A549 (cell line): ENCODE measurements around the gene OXLD1. TPM values are rescaled to one million over a fixed set of nuclear protein-coding genes. Genes with fewer than 3 reads are reported as not detected.

Experiments
- ATAC-seq, 2 experiments: fragments of 200-7000 bp in 1 of 2; fragments of >200 bp in 1 of 2; cut with Nextera tagmentation in 1 of 2; cut with Tn5 transposase in 1 of 2; 3 replicates each; pipeline versions ENCODE4 v1.8.0 to v1.9.1; 2018 to 2020; ENCODE audit warnings: mild to moderate bottlenecking in 1 of 2, moderate library complexity in 1 of 2
- CTCF ChIA-PET: fragments of 300-600 bp; sonication (Branson Sonifier 250); formaldehyde crosslinking; extraction: SDS; loops from one replicate; lab custom pipeline; 2021; ENCODE audit warnings: antibody characterized with exemption, inconsistent platforms; lab: Yijun Ruan, JAX
- POLR2A ChIA-PET: fragments of 350-600 bp; formaldehyde crosslinking; extraction: SDS; loops from one replicate; lab custom pipeline; 2021; ENCODE audit warnings: antibody characterized with exemption, inconsistent platforms; lab: Yijun Ruan, JAX
- DNase-seq, 2 experiments: peaks; one replicate each; pipeline versions ENCODE4 v3.0.0 to v3.0.0-alpha.2; 2011 to 2016; ENCODE audit warnings: low read depth in 1 of 2, low spot score in 1 of 2
- FAIRE-seq: peaks from 2 replicates; lab custom pipeline; 2011; peaks lifted over from hg19 to GRCh38; lab: Jason Lieb, UNC
- H3K27ac ChIP-seq, 2 experiments: fragments of >200 bp; sonication (Bioruptor Twin); formaldehyde crosslinking; 3 replicates each; pipeline ENCODE4 v1.5.1; 2016 to 2017
- H3K4me1 ChIP-seq: fragments of >200 bp; sonication (Bioruptor Twin); formaldehyde crosslinking; 3 replicates; pipeline ENCODE4 v1.6.1; 2016
- H3K4me2 ChIP-seq: fragments of >200 bp; sonication (Bioruptor Twin); formaldehyde crosslinking; 3 replicates; pipeline ENCODE4 v1.6.1; 2016
- H3K4me3 ChIP-seq: fragments of >200 bp; sonication (Bioruptor Twin); formaldehyde crosslinking; 3 replicates; pipeline ENCODE4 v1.5.1; 2016
- H3K9me3 ChIP-seq: fragments of >200 bp; sonication (Bioruptor Twin); formaldehyde crosslinking; 3 replicates; pipeline ENCODE4 v1.6.1; 2016
- CBX2 ChIP-seq: fragments of 200-600 bp; sonication (generic); IDR thresholded peaks from 2 replicates; pipeline ENCODE4 v1.6.1; 2016; ENCODE audit warnings: low read depth, mild to moderate bottlenecking, borderline replicate concordance
- CBX8 ChIP-seq: fragments of 200-600 bp; sonication (generic); IDR thresholded peaks from 2 replicates; pipeline ENCODE4 v1.6.1; 2016
- CHD2 ChIP-seq: fragments of 150-350 bp; IDR thresholded peaks from 2 replicates; pipeline ENCODE4 v1.6.1; 2014; ENCODE audit warnings: low read length; ENCODE audit not compliant: partially characterized antibody
- ELK1 ChIP-seq: fragments of 150-350 bp; IDR thresholded peaks from 2 replicates; pipeline ENCODE4 v1.6.1; 2014; ENCODE audit warnings: low read depth, mild to moderate bottlenecking, low read length
- EP300 ChIP-seq, 2 experiments: fragments of >200 bp; sonication (Bioruptor Twin); formaldehyde crosslinking; IDR thresholded peaks; 2 replicates in 1 of 2; 3 replicates in 1 of 2; pipeline ENCODE4 v1.6.1; 2016 to 2017
- HEYL ChIP-seq: fragments of 250-450 bp; sonication (Bioruptor Pico); IDR thresholded peaks from 2 replicates; pipeline ENCODE4 v1.8.0; 2021; ENCODE audit warnings: mild to moderate bottlenecking, moderate library complexity
- HMGXB4 ChIP-seq: fragments of 250-450 bp; sonication (Bioruptor Pico); IDR thresholded peaks from 2 replicates; pipeline ENCODE4 v1.5.0; 2021; ENCODE audit warnings: mild to moderate bottlenecking, moderate library complexity, borderline replicate concordance
- HOXA7 ChIP-seq: fragments of 250-450 bp; sonication (Bioruptor Pico); IDR thresholded peaks from 2 replicates; pipeline ENCODE4 v1.5.0; 2020; ENCODE audit warnings: mild to moderate bottlenecking, moderate library complexity
- JUN ChIP-seq, 2 experiments: fragments of >200 bp; sonication (Bioruptor Twin); formaldehyde crosslinking; IDR thresholded peaks; 2 replicates in 1 of 2; 3 replicates in 1 of 2; pipeline ENCODE4 v1.6.1; 2016 to 2017
- KDM5A ChIP-seq: fragments of 200-600 bp; sonication (generic); IDR thresholded peaks from 2 replicates; pipeline ENCODE4 v1.6.1; 2016; ENCODE audit warnings: antibody characterized with exemption, mild to moderate bottlenecking
- MYC ChIP-seq: IDR thresholded peaks from 2 replicates; pipeline ENCODE4 v1.6.1; 2012; ENCODE audit warnings: mild to moderate bottlenecking, inconsistent platforms, low read length, improper control_type of control experiment, borderline replicate concordance
- PBX3 ChIP-seq: IDR thresholded peaks from 2 replicates; pipeline ENCODE4 v1.6.1; 2012
- PHF8 ChIP-seq: fragments of 200-600 bp; sonication (generic); IDR thresholded peaks from 2 replicates; pipeline ENCODE4 v1.6.1; 2016; ENCODE audit warnings: low read depth, mild to moderate bottlenecking, antibody characterized with exemption, moderate library complexity, borderline replicate concordance
- POLR2A ChIP-seq: IDR thresholded peaks from 2 replicates; pipeline ENCODE4 v1.6.1; 2012; ENCODE audit warnings: mild to moderate bottlenecking, low read length
- POLR2AphosphoS2 ChIP-seq: conservative IDR thresholded peaks from 2 replicates; pipeline ENCODE4 v1.6.1; 2012; ENCODE audit warnings: low read length, improper control_type of control experiment, inconsistent platforms
- REST ChIP-seq: fragments of 200-600 bp; sonication (generic); IDR thresholded peaks from 2 replicates; pipeline ENCODE4 v1.6.1; 2016; ENCODE audit warnings: antibody characterized with exemption, mild to moderate bottlenecking, moderate library complexity
- RNF2 ChIP-seq: fragments of 200-600 bp; sonication (generic); IDR thresholded peaks from 2 replicates; pipeline ENCODE4 v1.6.1; 2016; ENCODE audit warnings: low read depth, mild to moderate bottlenecking, antibody characterized with exemption, moderate library complexity, borderline replicate concordance
- SREBF2 ChIP-seq: fragments of 450-650 bp; IDR thresholded peaks from 2 replicates; pipeline ENCODE4 v1.6.1; 2014; ENCODE audit warnings: mild to moderate bottlenecking, moderate library complexity
- WGBS: methylation state at CpG from one replicate; pipeline ENCODE4 v1.1.6; 2017; ENCODE audit errors: missing lambda C conversion rate; 5-methylcytosine and 5-hydroxymethylcytosine counted together
- polyA plus RNA-seq, 4 experiments: library from polyadenylated mRNA; depleted of rRNA in 3 of 4; stranded (reverse); fragments of >200 nt; fragmentation: RNase III in 1 of 4; extraction: RNeasy Plus Mini Kit Qiagen cat#74134 plus additional on column Dnase treatment in 1 of 4; gene quantifications; 2 replicates in 3 of 4; 3 replicates in 1 of 4; pipeline ENCODE4 v1.2.3, GENCODE V29; 2011 to 2017

Gene OXLD1
- polyA plus RNA-seq, 2 of the 4 experiments (the other 2 are of a cell fraction): 38.7 to 47.1 TPM

- TF ChIP-seq PBX3 (no peak), PHF8 (no peak), HMGXB4 (no peak)
These were observed 39.3 kb upstream of the OXLD1 start (continued) for GRCh38 chr17:81705518-81706231.

- FAIRE-seq: no peak
- TF ChIP-seq HEYL (CRISPR knock-in tag): no peak
- TF ChIP-seq PHF8: 0 out of 2 replicates have a peak, but pooled peaks have one; percentile 3
- Histone ChIP-seq H3K27ac (peak overlapping the region; percentile 97 to 98), H3K4me3 (peak overlapping the region; percentile 90), H3K4me2 (peak overlapping the region; percentile 89), H3K9me3 (no peaks in the 10 kb centered on the region), H3K4me1 (peaks cover 22% of the 10 kb centered on the region)
- ChIA-PET POLR2A (interaction anchor here (0.6 to 3.7 kb wide), 10 partner anchors 9 to 129 kb away, joined by 3 to 42 read pairs (median 4); partner anchors contain the start of genes ARL16, HGS, MCRIP1 and SLC25A10), CTCF (interaction anchor here (0.7 to 2.9 kb wide), 10 partner anchors 8 to 103 kb away, joined by 3 to 19 read pairs (median 4); partner anchors contain the start of genes ARL16 and HGS)
- no peak; a peak in 1 of 6 replicates for ATAC-seq
- WGBS: 16% methylated on average over 25 of the region's 27 CpGs
- DNase-seq: no peak
These were observed 37.6 kb upstream of the OXLD1 start for GRCh38 chr17:81703747-81704654.

GRCh38 chr17:81702934-81703746 lies 36.7 kb upstream of the OXLD1 start, which contains the start of gene MRPL12:
MRPL12 (plus strand) TSS chr17:81703367; CDS start chr17:81703502, 135 bp downstream.
- DNase-seq (peak; percentile 96), ATAC-seq (peak; percentile 83 to 90), FAIRE-seq (peak; percentile 68)
- peak within 1 kb of the TSS; percentile 97 to 98 for H3K27ac ChIP-seq
- H3K9me3 ChIP-seq: no peaks in the 10 kb centered on the region
- POLR2A ChIA-PET: interaction anchor here (0.6 to 3.7 kb wide), 14 partner anchors 9 to 151 kb away, joined by 3 to 42 read pairs (median 3); partner anchors contain the start of genes ARL16, FAAP100, HGS and MCRIP1
- H3K4me2 ChIP-seq: peak within 1 kb of the TSS; percentile 90
- under 1% methylated on average over 60 of the region's 102 CpGs for WGBS
- peak within 1 kb of the TSS; percentile 90 for H3K4me3 ChIP-seq
- CTCF ChIA-PET: interaction anchor here (0.7 to 2.9 kb wide), 15 partner anchors 8 to 157 kb away, joined by 3 to 19 read pairs (median 4); partner anchors contain the start of genes ARL16 and HGS
- peaks cover 22% of the 10 kb centered on the region for H3K4me1 ChIP-seq
- TF ChIP-seq POLR2AphosphoS2 (no peak), HOXA7 (CRISPR knock-in tag) (no peak), REST (peak; percentile 83), KDM5A (peak; percentile 55), CHD2 (peak; percentile 83), ELK1 (no peak), RNF2 (no peak), MYC (peak; percentile 78; the same call in 1 of the 2 replicates), JUN (IDR thresholded peaks at IDR 0.05) (peak; percentile 73 to 98; a peak in 4 of 5 replicates), CBX8 (no peak), SREBF2 (no peak), PBX3 (peak; percentile 82), CBX2 (no peak), POLR2A (peak; percentile 91), EP300 (IDR thresholded peaks at IDR 0.05) (no peak; a peak in 1 of 5 replicates)
